HUES48 (cell line): ENCODE measurements around the gene IQGAP2.

Experiments
- H3K27ac ChIP-seq: one replicate; pipeline ENCODE4 v1.7.0; 2013; ENCODE audit warnings: low read depth, low read length, inconsistent platforms
- H3K27me3 ChIP-seq: 2 replicates; pipeline ENCODE4 v1.6.1; 2013; ENCODE audit warnings: mild to moderate bottlenecking, low read length; ENCODE audit not compliant: control insufficient read depth, insufficient read depth
- H3K36me3 ChIP-seq: 2 replicates; pipeline ENCODE4 v1.6.1; 2013; ENCODE audit warnings: low read length; ENCODE audit not compliant: control insufficient read depth, insufficient read depth
- H3K4me1 ChIP-seq: 2 replicates; pipeline ENCODE4 v1.6.1; 2013; ENCODE audit warnings: mild to moderate bottlenecking, low read length; ENCODE audit not compliant: control insufficient read depth, insufficient read depth
- H3K4me3 ChIP-seq: 2 replicates; pipeline ENCODE4 v1.5.1; 2013; ENCODE audit warnings: mild to moderate bottlenecking, low read depth, low read length
- H3K9ac ChIP-seq: 2 replicates; pipeline ENCODE4 v1.6.1; 2013; ENCODE audit warnings: mild to moderate bottlenecking, low read depth, low read length, moderate library complexity
- H3K9me3 ChIP-seq: 2 replicates; pipeline ENCODE4 v1.6.1; 2013; ENCODE audit warnings: low read length; ENCODE audit not compliant: control insufficient read depth, insufficient read depth

IQGAP2 gene

GRCh38 chr5:76384705-76385104, 18.4 kb upstream of the IQGAP2 start:
- Histone ChIP-seq H3K9me3 (no peaks in the 10 kb centered on the region), H3K9ac (no peak overlapping the region), H3K27ac (no peak overlapping the region), H3K4me1 (peaks cover 6% of the 10 kb centered on the region; the same call in 1 of the 2 replicates), H3K36me3 (no peaks in the 10 kb centered on the region), H3K4me3 (no peak overlapping the region), H3K27me3 (no peaks in the 10 kb centered on the region)

GRCh38 chr5:76385540-76385939, 17.5 kb upstream of the IQGAP2 start:
- Histone ChIP-seq H3K36me3 (no peaks in the 10 kb centered on the region), H3K27ac (no peak overlapping the region), H3K9me3 (no peaks in the 10 kb centered on the region), H3K4me1 (peaks cover 6% of the 10 kb centered on the region; the same call in 1 of the 2 replicates), H3K4me3 (no peak overlapping the region), H3K9ac (no peak overlapping the region), H3K27me3 (no peaks in the 10 kb centered on the region)

DNA sequence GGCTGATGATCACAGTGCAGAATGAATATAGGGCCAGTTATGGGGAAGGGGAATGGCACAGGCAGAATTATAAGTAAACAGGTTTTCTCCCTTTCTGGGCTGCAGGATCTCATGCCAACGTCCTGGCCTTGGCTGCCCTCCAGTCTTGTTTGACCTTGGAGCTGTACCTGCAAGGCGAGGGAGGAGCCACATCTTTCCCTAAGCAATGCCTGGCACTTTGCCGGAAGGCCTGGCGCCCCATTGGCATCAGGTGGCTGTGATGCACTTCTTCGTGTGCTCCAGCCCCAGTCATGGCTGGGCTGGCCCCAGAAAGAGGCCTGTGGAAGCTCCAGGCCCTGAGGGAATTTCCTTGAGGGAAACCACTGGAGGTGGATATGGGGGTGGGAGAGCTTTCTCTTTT, 16.7 kb upstream of the IQGAP2 start:
- Histone ChIP-seq H3K9me3 (no peaks in the 10 kb centered on the region), H3K27ac (no peak overlapping the region), H3K27me3 (no peaks in the 10 kb centered on the region), H3K4me1 (peaks cover 6% of the 10 kb centered on the region; the same call in 1 of the 2 replicates), H3K36me3 (no peaks in the 10 kb centered on the region), H3K9ac (no peak overlapping the region), H3K4me3 (no peak overlapping the region)

DNA sequence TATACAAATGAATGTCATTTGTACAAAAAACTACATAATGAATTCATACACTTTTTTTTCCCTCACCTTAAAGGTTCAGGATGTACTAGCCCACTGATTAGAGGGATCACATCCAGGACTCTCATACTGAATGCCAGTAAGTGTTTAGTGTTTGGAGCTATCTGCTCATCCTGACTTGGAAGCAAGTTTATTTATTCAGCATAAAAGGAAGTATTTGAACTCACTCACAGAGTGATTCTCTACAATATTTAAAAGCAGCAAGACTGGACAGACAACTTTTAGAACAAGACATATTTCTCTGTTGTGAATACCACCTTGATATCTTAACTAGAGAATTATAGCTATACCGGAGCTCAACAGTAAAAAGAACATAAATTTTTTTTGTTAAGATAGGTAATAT, 14.8 kb upstream of the IQGAP2 start:
- no peaks in the 10 kb centered on the region for H3K36me3 ChIP-seq
- no peak overlapping the region for H3K4me3 ChIP-seq
- H3K9me3 ChIP-seq = no peaks in the 10 kb centered on the region
- peaks cover 16% of the 10 kb centered on the region for H3K4me1 ChIP-seq
- no peak overlapping the region for H3K9ac ChIP-seq
- no peaks in the 10 kb centered on the region for H3K27me3 ChIP-seq
- no peak overlapping the region for H3K27ac ChIP-seq

GRCh38 chr5:76388791-76389512, 14.1 kb upstream of the IQGAP2 start:
- H3K27ac ChIP-seq = no peak overlapping the region
- H3K27me3 ChIP-seq = no peaks in the 10 kb centered on the region
- no peak overlapping the region for H3K9ac ChIP-seq
- no peak overlapping the region for H3K4me3 ChIP-seq
- H3K9me3 ChIP-seq = no peaks in the 10 kb centered on the region
- H3K36me3 ChIP-seq = no peaks in the 10 kb centered on the region
- peaks cover 16% of the 10 kb centered on the region for H3K4me1 ChIP-seq

DNA sequence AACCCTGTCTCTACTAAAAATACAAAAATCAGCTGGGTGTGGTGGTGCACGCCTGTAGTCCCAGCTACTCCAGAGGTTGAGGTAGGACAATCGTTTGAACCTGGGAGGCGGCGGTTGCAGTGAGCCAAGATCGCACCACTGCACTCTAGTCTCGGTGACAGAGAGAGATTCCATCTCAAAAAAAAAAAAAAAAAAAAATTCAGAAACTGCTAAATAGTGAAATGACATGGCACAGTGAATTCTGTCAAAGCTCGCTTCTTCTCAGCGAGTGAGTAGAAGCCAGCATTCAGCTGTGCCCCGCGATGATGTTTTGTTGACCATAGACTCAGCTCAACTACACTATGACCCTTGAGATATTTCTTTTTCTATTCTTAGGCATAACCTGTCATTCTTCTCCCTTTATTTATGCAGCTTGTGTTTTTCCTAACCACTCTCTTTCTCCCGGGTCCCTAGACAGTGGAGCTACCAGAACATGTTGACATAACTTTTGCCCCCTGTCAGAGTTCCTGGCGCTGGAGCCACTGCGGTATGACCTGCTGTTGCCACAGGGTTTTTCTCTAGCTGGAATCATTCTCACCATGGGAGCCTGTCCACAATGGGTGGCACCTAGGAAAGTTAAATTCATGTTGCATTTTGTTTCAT, 13.5 kb upstream of the IQGAP2 start:
- Histone ChIP-seq H3K4me3 (no peak overlapping the region), H3K9me3 (no peaks in the 10 kb centered on the region), H3K9ac (no peak overlapping the region), H3K27me3 (no peaks in the 10 kb centered on the region), H3K36me3 (no peaks in the 10 kb centered on the region), H3K27ac (no peak overlapping the region), H3K4me1 (peaks cover 16% of the 10 kb centered on the region)

DNA sequence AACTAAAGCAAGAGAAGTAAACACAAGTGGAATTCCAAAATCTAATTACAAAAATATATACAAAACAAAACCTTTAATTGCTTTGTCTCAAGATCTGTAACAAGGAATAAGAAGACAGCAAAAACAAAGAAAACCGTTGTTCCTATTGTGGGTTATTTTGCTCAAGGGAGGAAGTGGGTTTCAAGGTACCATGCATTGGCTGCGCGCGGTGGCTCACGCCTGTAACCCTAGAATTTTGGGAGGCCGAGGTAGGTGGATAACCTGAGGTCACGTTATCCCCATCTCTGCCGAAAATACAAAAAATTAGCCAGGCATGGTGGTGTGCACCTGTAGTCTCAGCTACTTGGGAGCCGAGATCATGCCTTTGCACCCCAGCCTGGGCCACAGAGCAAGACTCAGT, 12.1 kb upstream of the IQGAP2 start:
- no peak overlapping the region for H3K9ac ChIP-seq
- no peaks in the 10 kb centered on the region for H3K27me3 ChIP-seq
- H3K27ac ChIP-seq = no peak overlapping the region
- H3K36me3 ChIP-seq = no peaks in the 10 kb centered on the region
- peaks cover 16% of the 10 kb centered on the region for H3K4me1 ChIP-seq
- H3K4me3 ChIP-seq = no peak overlapping the region
- H3K9me3 ChIP-seq = no peaks in the 10 kb centered on the region

- Histone ChIP-seq H3K4me3 (no peak overlapping the region), H3K27ac (no peak overlapping the region), H3K36me3 (no peaks in the 10 kb centered on the region), H3K27me3 (no peaks in the 10 kb centered on the region), H3K9ac (no peak overlapping the region), H3K9me3 (no peaks in the 10 kb centered on the region), H3K4me1 (peaks cover 16% of the 10 kb centered on the region)
Measured at GRCh38 chr5:76393035-76393680, 9.9 kb upstream of the IQGAP2 start.

GRCh38 chr5:76397200-76397599, 5.9 kb upstream of the IQGAP2 start:
- H3K4me1 ChIP-seq = peaks cover 21% of the 10 kb centered on the region
- no peaks in the 10 kb centered on the region for H3K9me3 ChIP-seq
- H3K4me3 ChIP-seq = no peak overlapping the region
- no peaks in the 10 kb centered on the region for H3K36me3 ChIP-seq
- H3K27me3 ChIP-seq = peaks cover 11% of the 10 kb centered on the region; the same call in 1 of the 2 replicates
- no peak overlapping the region for H3K27ac ChIP-seq
- H3K9ac ChIP-seq = no peak overlapping the region

DNA sequence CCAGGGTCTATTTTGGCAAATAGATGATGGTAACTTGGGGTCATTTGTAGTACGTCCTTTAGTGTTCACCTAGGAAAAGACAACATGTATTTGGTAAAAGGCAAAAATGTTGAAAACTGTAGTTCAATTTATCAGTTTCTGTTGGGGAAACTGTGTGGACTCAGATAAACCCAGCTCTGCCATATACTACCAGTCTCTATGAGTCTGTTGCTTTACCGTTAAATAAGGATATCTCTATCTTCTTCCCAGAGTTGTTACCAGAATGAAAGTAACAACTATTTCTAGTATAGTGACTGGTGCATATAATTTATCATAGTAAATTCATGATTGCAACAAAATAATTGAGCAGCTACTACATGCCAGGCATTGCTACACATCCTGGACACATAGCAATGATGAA, 3.8 kb upstream of the IQGAP2 start:
- no peak overlapping the region for H3K27ac ChIP-seq
- H3K27me3 ChIP-seq = peaks cover 13% of the 10 kb centered on the region; the same call in 1 of the 2 replicates
- no peaks in the 10 kb centered on the region for H3K36me3 ChIP-seq
- H3K4me3 ChIP-seq = no peak overlapping the region
- H3K9ac ChIP-seq = no peak overlapping the region
- H3K9me3 ChIP-seq = no peaks in the 10 kb centered on the region
- H3K4me1 ChIP-seq = peaks cover 13% of the 10 kb centered on the region

- Histone ChIP-seq H3K9ac (no peak overlapping the region), H3K4me1 (peaks cover 25% of the 10 kb centered on the region), H3K27me3 (peaks cover 21% of the 10 kb centered on the region; the same call in 1 of the 2 replicates), H3K4me3 (no peak overlapping the region), H3K27ac (no peak overlapping the region), H3K9me3 (no peaks in the 10 kb centered on the region), H3K36me3 (no peaks in the 10 kb centered on the region)
Measured at GRCh38 chr5:76400466-76400865, 2.6 kb upstream of the IQGAP2 start.
